Common myeloid progenitor, CD34-positive (primary cell): Measurements from ENCODE around the gene CAPZA1.

ENCODE experiments used
- CTCF ChIA-PET: fragments of 350-600 bp; sonication (Branson Sonifier 250); formaldehyde crosslinking; loops from one replicate; lab custom pipeline; 2021; ENCODE audit warnings: antibody characterized with exemption; lab: Charles Lee
- POLR2A ChIA-PET: fragments of 350-600 bp; sonication (Branson Sonifier 250); formaldehyde crosslinking; loops from one replicate; lab custom pipeline; 2021; ENCODE audit warnings: antibody characterized with exemption; lab: Charles Lee
- DNase-seq, 3 donors: peaks; one replicate each; pipeline versions ENCODE4 v3.0.0 to v3.0.0-alpha.2; 2013
- H3K27ac ChIP-seq, 2 experiments: 1 replicate in 1 of 2; 2 replicates in 1 of 2; pipeline ENCODE4 v1.7.0; 2013; ENCODE audit warnings: inconsistent platforms in 2 of 2, low read length in 2 of 2, mild to moderate bottlenecking in 2 of 2, low read depth in 1 of 2, moderate library complexity in 1 of 2; ENCODE audit not compliant: severe bottlenecking in 2 of 2, insufficient read depth in 1 of 2, poor library complexity in 1 of 2
- H3K27me3 ChIP-seq, 5 experiments: replicated peaks in 2 of 5; 1 replicate in 3 of 5; 2 replicates in 2 of 5; pipeline versions ENCODE4 v1.6.1 to v1.7.0; 2013; ENCODE audit warnings: low read length in 4 of 5, mild to moderate bottlenecking in 2 of 5, moderate library complexity in 2 of 5, inconsistent platforms in 1 of 5; ENCODE audit not compliant: insufficient read depth in 5 of 5, control insufficient read depth in 4 of 5
- H3K36me3 ChIP-seq, 4 experiments: 1 replicate in 2 of 4; 2 replicates in 2 of 4; pipeline versions ENCODE4 v1.6.1 to v1.7.0; 2013; ENCODE audit warnings: low read length in 3 of 4, control low read depth in 1 of 4, mild to moderate bottlenecking in 1 of 4; ENCODE audit not compliant: control insufficient read depth in 4 of 4, insufficient read depth in 4 of 4
- H3K4me1 ChIP-seq, 4 experiments: 1 replicate in 3 of 4; 2 replicates in 1 of 4; pipeline versions ENCODE4 v1.6.1 to v1.7.1; 2013; ENCODE audit warnings: low read length in 3 of 4, mild to moderate bottlenecking in 3 of 4, control low read depth in 1 of 4, inconsistent platforms in 1 of 4, moderate library complexity in 1 of 4; ENCODE audit not compliant: control insufficient read depth in 4 of 4, insufficient read depth in 4 of 4; ENCODE audit errors: control extremely low read depth in 1 of 4
- H3K4me3 ChIP-seq, 7 experiments: 1 replicate in 4 of 7; 2 replicates in 3 of 7; pipeline versions ENCODE4 v1.5.1 to v1.7.0; 2013; ENCODE audit warnings: mild to moderate bottlenecking in 7 of 7, low read length in 6 of 7, moderate library complexity in 6 of 7, inconsistent platforms in 2 of 7, low read depth in 2 of 7, control low read depth in 1 of 7; ENCODE audit not compliant: insufficient read depth in 4 of 7, control insufficient read depth in 1 of 7; ENCODE audit errors: extremely low read depth in 1 of 7
- H3K9me3 ChIP-seq, 5 experiments: 1 replicate in 4 of 5; 2 replicates in 1 of 5; pipeline versions ENCODE4 v1.6.1 to v1.7.1; 2013; ENCODE audit warnings: low read length in 4 of 5, mild to moderate bottlenecking in 2 of 5, inconsistent platforms in 1 of 5, low read depth in 1 of 5, moderate library complexity in 1 of 5; ENCODE audit not compliant: control insufficient read depth in 4 of 5, insufficient read depth in 2 of 5; ENCODE audit errors: control extremely low read depth in 1 of 5
- WGBS: methylation state at CpG from one replicate; pipeline ENCODE4 v1.1.5; 2013; ENCODE audit not compliant: insufficient coverage; 5-methylcytosine and 5-hydroxymethylcytosine counted together

The CAPZA1 gene

GRCh38 chr1:112719706-112720105 lies 100.1 kb downstream of the CAPZA1 start:
- ChIA-PET CTCF (interaction anchor here (0.8 to 10.1 kb wide), 12 partner anchors 9 to 353 kb away, joined by 3 to 268 read pairs (median 4); partner anchors contain the start of genes LRIG2 and RHOC), POLR2A (no interaction called here)

GRCh38 chr1:112720800-112721199 lies 101.2 kb downstream of the CAPZA1 start:
- Histone ChIP-seq H3K27me3 (peaks cover 0 to 24% (median 5%) of the 10 kb centered on the region in 5 experiments), H3K4me3 (no peak overlapping the region), H3K9me3 (no peaks in the 10 kb centered on the region), H3K36me3 (no peaks in the 10 kb centered on the region), H3K4me1 (peaks cover 0 to 27% (median 25%) of the 10 kb centered on the region in 4 experiments), H3K27ac (no peak overlapping the region)
- ChIA-PET POLR2A (no interaction called here), CTCF (interaction anchor here (1.2 to 10.1 kb wide), 9 partner anchors 8 to 340 kb away, joined by 3 to 268 read pairs (median 4); partner anchors contain the start of gene RHOC)
- no peak for DNase-seq
- 0% methylated on average over 1 of the region's 3 CpGs for WGBS

More at GRCh38 chr1:112719706-112720105, 100.1 kb downstream of the CAPZA1 start:
- no peak for DNase-seq
- Histone ChIP-seq H3K4me3 (no peak overlapping the region), H3K27ac (no peak overlapping the region), H3K4me1 (peaks cover 0 to 35% (median 34%) of the 10 kb centered on the region in 4 experiments), H3K27me3 (peaks cover 0 to 24% (median 5%) of the 10 kb centered on the region in 5 experiments), H3K9me3 (no peaks in the 10 kb centered on the region), H3K36me3 (no peaks in the 10 kb centered on the region)
- no CpG with 5 or more reads among the region's 2 CpGs for WGBS
